OCI-LY7 (cell line): Measurements from ENCODE around the gene RAB6B.

ENCODE experiments used
- CTCF ChIP-seq: fragments of 200-600 bp; sonication (generic); conservative IDR thresholded peaks from 2 replicates; pipeline ENCODE4 v1.5.1; 2014; ENCODE audit warnings: mild to moderate bottlenecking, antibody characterized with exemption, low read length, moderate library complexity, mixed read lengths
- EZH2phosphoT487 ChIP-seq: fragments of 200-600 bp; sonication (generic); IDR thresholded peaks from 2 replicates; pipeline ENCODE4 v1.6.1; 2018; ENCODE audit warnings: low read depth, borderline replicate concordance, mild to moderate bottlenecking, mixed run types, antibody characterized with exemption, low read length, moderate library complexity, mixed read lengths

GRCh38 chr3:133884887-133885711, 10.6 kb downstream of the RAB6B start:
- TF ChIP-seq CTCF (no peak), EZH2phosphoT487 (no peak)
